Measurements from ENCODE around the gene FNDC5.

DNA sequence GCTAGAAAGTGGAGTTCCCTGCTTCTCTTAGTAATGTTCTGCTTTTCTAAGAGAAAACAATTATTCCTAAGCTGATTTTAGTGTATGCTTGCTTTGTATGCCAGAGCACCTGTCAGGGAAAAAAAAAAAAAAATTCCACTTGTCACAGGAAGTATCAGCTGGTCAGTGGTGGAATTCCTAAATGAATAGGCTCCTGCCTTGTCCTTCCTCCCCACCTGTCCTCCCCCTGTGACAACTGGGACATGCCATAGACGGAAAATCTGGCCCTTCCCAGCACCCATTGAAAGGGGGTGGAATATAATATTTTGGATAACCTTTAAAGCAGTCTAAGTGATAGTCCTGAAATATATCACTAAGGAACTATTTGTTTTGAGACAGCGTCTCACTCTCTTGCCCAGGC, 10.8 kb downstream of the FNDC5 start:
- TF ChIP-seq, protein P1, sequence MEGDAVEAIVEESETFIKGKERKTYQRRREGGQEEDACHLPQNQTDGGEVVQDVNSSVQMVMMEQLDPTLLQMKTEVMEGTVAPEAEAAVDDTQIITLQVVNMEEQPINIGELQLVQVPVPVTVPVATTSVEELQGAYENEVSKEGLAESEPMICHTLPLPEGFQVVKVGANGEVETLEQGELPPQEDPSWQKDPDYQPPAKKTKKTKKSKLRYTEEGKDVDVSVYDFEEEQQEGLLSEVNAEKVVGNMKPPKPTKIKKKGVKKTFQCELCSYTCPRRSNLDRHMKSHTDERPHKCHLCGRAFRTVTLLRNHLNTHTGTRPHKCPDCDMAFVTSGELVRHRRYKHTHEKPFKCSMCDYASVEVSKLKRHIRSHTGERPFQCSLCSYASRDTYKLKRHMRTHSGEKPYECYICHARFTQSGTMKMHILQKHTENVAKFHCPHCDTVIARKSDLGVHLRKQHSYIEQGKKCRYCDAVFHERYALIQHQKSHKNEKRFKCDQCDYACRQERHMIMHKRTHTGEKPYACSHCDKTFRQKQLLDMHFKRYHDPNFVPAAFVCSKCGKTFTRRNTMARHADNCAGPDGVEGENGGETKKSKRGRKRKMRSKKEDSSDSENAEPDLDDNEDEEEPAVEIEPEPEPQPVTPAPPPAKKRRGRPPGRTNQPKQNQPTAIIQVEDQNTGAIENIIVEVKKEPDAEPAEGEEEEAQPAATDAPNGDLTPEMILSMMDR (conservative IDR thresholded peaks at IDR 0.05; ENCODE audit: low read length): no peak
- no peak for TF ChIP-seq EZH2phosphoT487 (IDR thresholded peaks at IDR 0.05; ENCODE audit: borderline replicate concordance)

All from Loucy (cell line).